ENCODE results near the gene STN1. TPM values are rescaled to one million over a fixed set of nuclear protein-coding genes. Genes with fewer than 3 reads are reported as not detected.
"Not testable (repeated sequence)": the region's sequence is repeated elsewhere in the genome, so short reads cannot be mapped to it uniquely, and the experiment has no call there.

The STN1 gene
- total RNA-seq, 2 donors from 2014 or later: 52.0 to 57.7 TPM

- Mint-ChIP-seq H3K4me3 (no peak overlapping the region), H3K9me3 (no peaks in the 10 kb centered on the region), H3K27ac (no peak overlapping the region), H3K36me3 (ENCODE audit: insufficient read depth in 2 of 2) (no peaks in the 10 kb centered on the region), H3K27me3 (ENCODE audit: low read depth) (peaks cover 38% of the 10 kb centered on the region), H3K4me1 (ENCODE audit: low read depth) (peaks cover 22% of the 10 kb centered on the region)
- no peak for ATAC-seq (replicated peaks in 1 of 2)
- no peak for DNase-seq
Measured at GRCh38 chr10:103850572-103850895, 67.5 kb downstream of the STN1 start.

- peaks cover 24% of the 10 kb centered on the region for H3K4me1 Mint-ChIP-seq (ENCODE audit: low read depth)
- no peaks in the 10 kb centered on the region for H3K36me3 Mint-ChIP-seq (ENCODE audit: insufficient read depth in 2 of 2)
- ATAC-seq (replicated peaks in 1 of 2) (no peak), DNase-seq (no peak)
- H3K9me3 Mint-ChIP-seq: no peaks in the 10 kb centered on the region
- no peak overlapping the region for H3K4me3 Mint-ChIP-seq
- no peak overlapping the region for H3K27ac Mint-ChIP-seq
- peaks cover 38% of the 10 kb centered on the region for H3K27me3 Mint-ChIP-seq (ENCODE audit: low read depth)
Measured at GRCh38 chr10:103849880-103850571, 68.0 kb downstream of the STN1 start.

GRCh38 chr10:103849212-103849877 is 68.6 kb downstream of the STN1 start:
- DNase-seq: no peak
- no peak for ATAC-seq (replicated peaks in 1 of 2)
- H3K27ac Mint-ChIP-seq: no peak overlapping the region
- H3K9me3 Mint-ChIP-seq: no peaks in the 10 kb centered on the region
- peaks cover 19% of the 10 kb centered on the region for H3K4me1 Mint-ChIP-seq (ENCODE audit: low read depth)
- no peaks in the 10 kb centered on the region for H3K36me3 Mint-ChIP-seq (ENCODE audit: insufficient read depth in 2 of 2)
- peaks cover 32% of the 10 kb centered on the region for H3K27me3 Mint-ChIP-seq (ENCODE audit: low read depth)
- H3K4me3 Mint-ChIP-seq: no peak overlapping the region

GRCh38 chr10:103847909-103848468 is 70.0 kb downstream of the STN1 start:
- Mint-ChIP-seq H3K4me1 (ENCODE audit: low read depth) (peaks cover 15% of the 10 kb centered on the region), H3K27ac (no peak overlapping the region), H3K36me3 (ENCODE audit: insufficient read depth in 2 of 2) (no peaks in the 10 kb centered on the region), H3K9me3 (no peaks in the 10 kb centered on the region), H3K27me3 (ENCODE audit: low read depth) (peaks cover 19% of the 10 kb centered on the region), H3K4me3 (no peak overlapping the region)
- ATAC-seq (replicated peaks in 1 of 2): no peak
- peak in 1 of 2 donors; percentile 27 for DNase-seq

GRCh38 chr10:103847346-103847745 is 70.6 kb downstream of the STN1 start:
- Mint-ChIP-seq H3K27me3 (ENCODE audit: low read depth) (peaks cover 16% of the 10 kb centered on the region), H3K27ac (no peak overlapping the region), H3K4me3 (no peak overlapping the region), H3K36me3 (ENCODE audit: insufficient read depth in 2 of 2) (no peaks in the 10 kb centered on the region), H3K4me1 (ENCODE audit: low read depth) (peaks cover 15% of the 10 kb centered on the region), H3K9me3 (no peaks in the 10 kb centered on the region)
- no peak for ATAC-seq (replicated peaks in 1 of 2)
- no peak for DNase-seq

GRCh38 chr10:103845972-103846371 is 72.0 kb downstream of the STN1 start:
- H3K9me3 Mint-ChIP-seq: no peaks in the 10 kb centered on the region
- H3K27me3 Mint-ChIP-seq (ENCODE audit: low read depth): peaks cover 16% of the 10 kb centered on the region
- peak overlapping the region; percentile 19 to 39 for H3K4me3 Mint-ChIP-seq
- DNase-seq (peak; percentile 40 to 42), ATAC-seq (replicated peaks in 1 of 2) (peak; percentile 75 to 82)
- H3K36me3 Mint-ChIP-seq (ENCODE audit: insufficient read depth in 2 of 2): no peaks in the 10 kb centered on the region
- H3K4me1 Mint-ChIP-seq (ENCODE audit: low read depth): peaks cover 15% of the 10 kb centered on the region
- peak overlapping the region; percentile 16 for H3K27ac Mint-ChIP-seq

GRCh38 chr10:103845346-103845745 is 72.6 kb downstream of the STN1 start:
- H3K27ac Mint-ChIP-seq; H3K9me3 Mint-ChIP-seq; DNase-seq; ATAC-seq (replicated peaks in 1 of 2); H3K36me3 Mint-ChIP-seq (ENCODE audit: insufficient read depth in 2 of 2): not testable (repeated sequence)
- H3K4me1 Mint-ChIP-seq (ENCODE audit: low read depth): peaks cover 15% of the 10 kb centered on the region
- H3K4me3 Mint-ChIP-seq: peak overlapping the region in 1 of 2 donors; percentile 19
- peaks cover 10% of the 10 kb centered on the region for H3K27me3 Mint-ChIP-seq (ENCODE audit: low read depth)

- Mint-ChIP-seq H3K4me1 (ENCODE audit: low read depth) (peaks cover 15% of the 10 kb centered on the region), H3K4me3 (no peak overlapping the region), H3K9me3 (no peaks in the 10 kb centered on the region), H3K36me3 (ENCODE audit: insufficient read depth in 2 of 2) (no peaks in the 10 kb centered on the region), H3K27me3 (ENCODE audit: low read depth) (no peaks in the 10 kb centered on the region), H3K27ac (no peak overlapping the region)
- DNase-seq (no peak), ATAC-seq (replicated peaks in 1 of 2) (no peak)
Measured at GRCh38 chr10:103843854-103844570, 74.0 kb downstream of the STN1 start.

- ATAC-seq (replicated peaks in 1 of 2) (peak in 1 of 2 donors; percentile 49), DNase-seq (no peak)
- H3K36me3 Mint-ChIP-seq (ENCODE audit: insufficient read depth in 2 of 2): no peaks in the 10 kb centered on the region
- no peak overlapping the region for H3K4me3 Mint-ChIP-seq
- no peak overlapping the region for H3K27ac Mint-ChIP-seq
- H3K9me3 Mint-ChIP-seq: no peaks in the 10 kb centered on the region
- peaks cover 15% of the 10 kb centered on the region for H3K4me1 Mint-ChIP-seq (ENCODE audit: low read depth)
- no peaks in the 10 kb centered on the region for H3K27me3 Mint-ChIP-seq (ENCODE audit: low read depth)
Measured at GRCh38 chr10:103843045-103843444, 74.9 kb downstream of the STN1 start.

GRCh38 chr10:103842605-103843004 is 75.4 kb downstream of the STN1 start:
- no peaks in the 10 kb centered on the region for H3K9me3 Mint-ChIP-seq
- no peaks in the 10 kb centered on the region for H3K27me3 Mint-ChIP-seq (ENCODE audit: low read depth)
- no peaks in the 10 kb centered on the region for H3K36me3 Mint-ChIP-seq (ENCODE audit: insufficient read depth in 2 of 2)
- DNase-seq (no peak), ATAC-seq (replicated peaks in 1 of 2) (no peak)
- H3K27ac Mint-ChIP-seq: no peak overlapping the region
- H3K4me3 Mint-ChIP-seq: no peak overlapping the region
- H3K4me1 Mint-ChIP-seq (ENCODE audit: low read depth): peaks cover 15% of the 10 kb centered on the region

- Mint-ChIP-seq H3K36me3 (ENCODE audit: insufficient read depth in 2 of 2) (no peaks in the 10 kb centered on the region), H3K4me3 (no peak overlapping the region), H3K9me3 (no peaks in the 10 kb centered on the region), H3K4me1 (ENCODE audit: low read depth) (peaks cover 12% of the 10 kb centered on the region), H3K27me3 (ENCODE audit: low read depth) (no peaks in the 10 kb centered on the region), H3K27ac (no peak overlapping the region)
- ATAC-seq (replicated peaks in 1 of 2) (no peak), DNase-seq (no peak)
Measured at GRCh38 chr10:103841519-103841918, 76.5 kb downstream of the STN1 start.

- no peaks in the 10 kb centered on the region for H3K9me3 Mint-ChIP-seq
- no peaks in the 10 kb centered on the region for H3K27me3 Mint-ChIP-seq (ENCODE audit: low read depth)
- H3K4me1 Mint-ChIP-seq (ENCODE audit: low read depth): peaks cover 4% of the 10 kb centered on the region
- no peaks in the 10 kb centered on the region for H3K36me3 Mint-ChIP-seq (ENCODE audit: insufficient read depth in 2 of 2)
- H3K4me3 Mint-ChIP-seq: no peak overlapping the region
- ATAC-seq (replicated peaks in 1 of 2) (no peak), DNase-seq (no peak)
- no peak overlapping the region for H3K27ac Mint-ChIP-seq
Measured at GRCh38 chr10:103840740-103841070, 77.3 kb downstream of the STN1 start.

Data from activated T-cell treated with anti-CD3 and anti-CD28 coated beads, Interleukin-2, amount 50 U/mL, for 72 hours (primary cell).